ENCODE measurements around the gene ADORA3. TPM values are rescaled to one million over a fixed set of nuclear protein-coding genes. Genes with fewer than 3 reads are reported as not detected.
A peak's percentile ranks its signal among the peaks of the same experiment; 100 is the strongest.

The ADORA3 gene
- total RNA-seq, 4 donors from 2014 or later: 2.3 to 7.7 (median 3.4) TPM

- peaks cover 6 to 19% of the 10 kb centered on the region in 2 donors for H3K4me1 ChIP-seq
- peaks cover 33 to 42% of the 10 kb centered on the region in 2 donors for H3K36me3 ChIP-seq
- H3K27ac ChIP-seq: no peak overlapping the region
- H3K27me3 ChIP-seq: no peaks in the 10 kb centered on the region
- WGBS, 2 donors: 72 to 76% methylated on average over 5 of the region's 5 CpGs
- no peak for TF ChIP-seq CTCF (IDR thresholded peaks at IDR 0.05)
- no peak for TF ChIP-seq POLR2A (IDR thresholded peaks at IDR 0.05)
- H3K9me3 ChIP-seq: no peaks in the 10 kb centered on the region
- DNase-seq: no peak
- intact Hi-C loops (cut with DNase I): no loop called here
- no peak overlapping the region for H3K4me3 ChIP-seq (replicated peaks in 1 of 3)
Measured at GRCh38 chr1:111454859-111455641, 48.4 kb downstream of the ADORA3 start.

GRCh38 chr1:111453706-111454105, 49.7 kb downstream of the ADORA3 start:
- no peak overlapping the region for H3K27ac ChIP-seq
- no peaks in the 10 kb centered on the region for H3K27me3 ChIP-seq
- peaks cover 24 to 29% of the 10 kb centered on the region in 2 donors for H3K36me3 ChIP-seq
- no peak overlapping the region for H3K4me3 ChIP-seq (replicated peaks in 1 of 3)
- no peak for TF ChIP-seq CTCF (IDR thresholded peaks at IDR 0.05)
- TF ChIP-seq POLR2A (IDR thresholded peaks at IDR 0.05): no peak
- no peak for DNase-seq
- intact Hi-C loops (cut with DNase I): no loop called here
- H3K9me3 ChIP-seq: no peaks in the 10 kb centered on the region
- peaks cover 9 to 19% of the 10 kb centered on the region in 2 donors for H3K4me1 ChIP-seq
- 96 to 97% methylated on average over 3 of the region's 3 CpGs for WGBS, 2 donors

DNA sequence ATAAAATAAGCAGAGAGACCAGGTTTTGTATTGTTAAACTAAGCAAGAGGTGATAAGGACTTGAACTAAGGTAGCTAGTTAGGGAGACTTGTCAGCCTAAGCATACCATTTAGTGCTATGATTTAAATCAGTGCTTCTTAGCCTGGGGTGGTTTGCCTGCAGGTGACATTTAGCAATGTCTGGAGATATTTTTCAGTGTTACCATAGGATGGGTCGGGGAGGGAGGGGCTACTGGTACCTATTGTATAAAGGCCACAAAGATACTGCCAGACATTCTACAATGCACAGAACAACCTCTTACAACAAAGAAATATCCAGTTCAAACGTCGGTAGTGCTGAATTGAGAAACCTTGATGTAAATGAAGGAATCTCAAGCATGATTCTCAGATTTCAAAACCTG, 50.9 kb downstream of the ADORA3 start:
- WGBS, 2 donors: 81 to 87% methylated on average over 3 of the region's 3 CpGs
- H3K27ac ChIP-seq: no peak overlapping the region
- intact Hi-C loops (cut with DNase I): no loop called here
- H3K4me1 ChIP-seq: peaks cover 9 to 28% of the 10 kb centered on the region in 2 donors
- peaks cover 13 to 18% of the 10 kb centered on the region in 2 donors for H3K36me3 ChIP-seq
- no peak for DNase-seq
- H3K4me3 ChIP-seq (replicated peaks in 1 of 3): no peak overlapping the region
- no peaks in the 10 kb centered on the region for H3K9me3 ChIP-seq
- H3K27me3 ChIP-seq: no peaks in the 10 kb centered on the region
- TF ChIP-seq CTCF (IDR thresholded peaks at IDR 0.05) (no peak), POLR2A (IDR thresholded peaks at IDR 0.05) (no peak)

DNA sequence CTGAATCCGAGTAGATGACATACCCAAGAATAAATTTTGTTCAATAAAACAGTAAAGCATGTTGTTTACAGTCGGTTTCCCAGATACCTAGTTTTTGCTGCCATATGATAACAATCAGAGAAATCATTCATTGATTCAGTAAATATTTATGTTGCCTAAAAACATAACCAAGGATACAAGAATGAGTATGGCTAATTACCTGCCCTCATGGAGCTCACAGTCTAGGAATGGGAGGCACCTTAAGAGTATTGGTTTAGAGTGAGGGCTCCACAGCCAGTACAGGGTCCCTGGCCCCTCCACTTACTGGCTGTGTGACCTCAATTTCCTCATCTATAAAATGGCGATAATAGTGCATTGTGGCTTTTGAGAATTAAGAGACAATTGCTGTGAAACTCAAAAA, 53.2 kb downstream of the ADORA3 start:
- 52 to 60% methylated on average over 3 of the region's 3 CpGs for WGBS, 2 donors
- H3K27me3 ChIP-seq: no peaks in the 10 kb centered on the region
- peak overlapping the region in 2 of 3 donors; percentile 52 to 86 for H3K4me3 ChIP-seq (replicated peaks in 1 of 3)
- TF ChIP-seq CTCF (IDR thresholded peaks at IDR 0.05) (no peak), POLR2A (IDR thresholded peaks at IDR 0.05) (no peak)
- intact Hi-C loops (cut with DNase I): no loop called here
- H3K4me1 ChIP-seq: peaks cover 9 to 28% of the 10 kb centered on the region in 2 donors
- H3K36me3 ChIP-seq: peaks cover 6 to 9% of the 10 kb centered on the region in 2 donors
- no peak overlapping the region for H3K27ac ChIP-seq
- no peak for DNase-seq
- no peaks in the 10 kb centered on the region for H3K9me3 ChIP-seq

DNA sequence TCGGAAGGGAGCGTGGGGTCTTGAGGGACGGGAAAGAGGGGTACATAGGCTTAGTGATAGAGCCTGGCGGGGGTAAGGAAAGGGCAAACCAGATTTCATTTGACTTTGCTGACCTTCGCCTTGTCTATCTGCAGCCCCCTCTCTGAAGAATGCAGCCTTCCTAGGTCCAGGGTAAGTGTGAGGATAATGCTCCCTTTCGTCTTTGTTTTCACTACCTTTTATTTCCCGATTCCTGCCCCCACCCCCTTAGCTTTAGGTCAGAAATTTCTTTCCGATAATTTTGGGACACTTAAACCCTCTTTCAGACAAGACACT, 53.8 kb downstream of the ADORA3 start:
- intact Hi-C loops (cut with DNase I): no loop called here
- H3K27me3 ChIP-seq: no peaks in the 10 kb centered on the region
- H3K9me3 ChIP-seq: no peaks in the 10 kb centered on the region
- peaks cover 6 to 9% of the 10 kb centered on the region in 2 donors for H3K36me3 ChIP-seq
- 0 to 1% methylated on average over 8 of the region's 8 CpGs for WGBS, 2 donors
- H3K4me3 ChIP-seq (replicated peaks in 1 of 3): peak overlapping the region; percentile 52 to 86 (median 77)
- no peak for TF ChIP-seq CTCF (IDR thresholded peaks at IDR 0.05)
- no peak for TF ChIP-seq POLR2A (IDR thresholded peaks at IDR 0.05)
- H3K27ac ChIP-seq: peak overlapping the region; percentile 49 to 74 (median 71)
- DNase-seq: no peak
- H3K4me1 ChIP-seq: peaks cover 9 to 28% of the 10 kb centered on the region in 2 donors

Data from thyroid gland (tissue), 4 donors.